ENCODE measurements around the gene ELL.

GRCh38 chr19:18478545-18479311, 43.1 kb downstream of the ELL start:
- peak; percentile 55 to 84 for TF ChIP-seq POLR2AphosphoS5 (IDR thresholded peaks at IDR 0.05; ENCODE audit: insufficient read depth in 1 of 2, low read depth in 1 of 2)
- TF ChIP-seq CTCF (IDR thresholded peaks at IDR 0.05) = no peak
